RPMI8226 (cell line): Measurements from ENCODE around the gene RFX4.
"Not testable (repeated sequence)": the region's sequence is repeated elsewhere in the genome, so short reads cannot be mapped to it uniquely, and the experiment has no call there.

ENCODE experiments used
- DNase-seq: peaks from one replicate; pipeline ENCODE4 v3.0.0-alpha.2; 2015

RFX4 gene

GRCh38 chr12:106696071-106696470, 113.3 kb downstream of the RFX4 start:
- DNase-seq, result no peak

- DNase-seq, result no peak
Measured at GRCh38 chr12:106696681-106697417, 114.0 kb downstream of the RFX4 start.

GRCh38 chr12:106704081-106704480, 121.3 kb downstream of the RFX4 start:
- DNase-seq, result no peak

GRCh38 chr12:106705971-106706370, 123.2 kb downstream of the RFX4 start:
- DNase-seq, result no peak

- peak; percentile 18 for DNase-seq
Measured at GRCh38 chr12:106709068-106709511, 126.3 kb downstream of the RFX4 start.

- no peak for DNase-seq
Measured at GRCh38 chr12:106710143-106710893, 127.5 kb downstream of the RFX4 start.

GRCh38 chr12:106711316-106711715, 128.5 kb downstream of the RFX4 start:
- no peak for DNase-seq

- no peak for DNase-seq
Measured at GRCh38 chr12:106712768-106713167, 130.0 kb downstream of the RFX4 start.

- no peak for DNase-seq
Measured at GRCh38 chr12:106714926-106715325, 132.1 kb downstream of the RFX4 start.

GRCh38 chr12:106715582-106715981, 132.8 kb downstream of the RFX4 start:
- DNase-seq, result no peak

- no peak for DNase-seq
Measured at GRCh38 chr12:106717673-106718072, 134.9 kb downstream of the RFX4 start.

- no peak for DNase-seq
Measured at GRCh38 chr12:106719879-106720278, 137.1 kb downstream of the RFX4 start.

GRCh38 chr12:106720696-106721095, 137.9 kb downstream of the RFX4 start:
- DNase-seq, result peak; percentile 72

- no peak for DNase-seq
Measured at GRCh38 chr12:106721915-106722314, 139.1 kb downstream of the RFX4 start.

GRCh38 chr12:106722837-106723236, 140.0 kb downstream of the RFX4 start:
- no peak for DNase-seq

GRCh38 chr12:106723416-106723815, 140.6 kb downstream of the RFX4 start:
- DNase-seq, result no peak

GRCh38 chr12:106724116-106724515, 141.3 kb downstream of the RFX4 start:
- no peak for DNase-seq

GRCh38 chr12:106724934-106725333, 142.1 kb downstream of the RFX4 start:
- no peak for DNase-seq

- DNase-seq, result not testable (repeated sequence)
Measured at GRCh38 chr12:106726603-106727202, 143.9 kb downstream of the RFX4 start.

GRCh38 chr12:106729611-106730010, 146.8 kb downstream of the RFX4 start:
- DNase-seq, result no peak

- DNase-seq, result no peak
Measured at GRCh38 chr12:106732890-106733289, 150.1 kb downstream of the RFX4 start.

GRCh38 chr12:106733660-106734059, 150.9 kb downstream of the RFX4 start:
- DNase-seq, result no peak

- DNase-seq, result peak; percentile 76
Measured at GRCh38 chr12:106736051-106736957, 153.5 kb downstream of the RFX4 start.
